GM12801 (cell line): ENCODE measurements around the gene IKBKE.

ENCODE experiments used
- CTCF ChIP-seq: IDR thresholded peaks from one replicate; pipeline ENCODE4 v1.5.1; 2011; ENCODE audit warnings: control low read depth; ENCODE audit not compliant: insufficient read length; ENCODE audit errors: extremely low read depth

The IKBKE gene

GRCh38 chr1:206540044-206540780 lies 69.9 kb downstream of the IKBKE start:
- no peak for TF ChIP-seq CTCF

GRCh38 chr1:206541236-206541833 lies 71.1 kb downstream of the IKBKE start:
- no peak for TF ChIP-seq CTCF

- TF ChIP-seq CTCF, result no peak
These were observed 74.4 kb downstream of the IKBKE start for GRCh38 chr1:206544562-206545257.

GRCh38 chr1:206545351-206545750 lies 75.1 kb downstream of the IKBKE start:
- TF ChIP-seq CTCF, result no peak
